MM.1S (cell line): ENCODE measurements around the gene PTGDS.

ENCODE experiments used
- DNase-seq: peaks from one replicate; pipeline ENCODE4 v3.0.0-alpha.2; 2015
- H2AFZ ChIP-seq: fragments of 300-600 bp; sonication (generic); 2 replicates; pipeline ENCODE4 v1.6.0; 2016; ENCODE audit warnings: antibody characterized with exemption, low read length
- H3F3A ChIP-seq: fragments of 300-600 bp; sonication (generic); 2 replicates; pipeline ENCODE4 v1.6.1; 2016; ENCODE audit warnings: mild to moderate bottlenecking, antibody characterized with exemption, low read length, moderate library complexity, mixed read lengths; ENCODE audit not compliant: insufficient read depth
- H3K27ac ChIP-seq: fragments of 300-600 bp; sonication (generic); 2 replicates; pipeline ENCODE4 v1.5.1; 2016; ENCODE audit warnings: mild to moderate bottlenecking, low read length
- H3K27me3 ChIP-seq: fragments of 300-600 bp; sonication (generic); replicated peaks from 2 replicates; pipeline ENCODE4 v1.6.0; 2016; ENCODE audit warnings: low read length; ENCODE audit not compliant: insufficient read depth
- H3K36me3 ChIP-seq: fragments of 300-600 bp; sonication (generic); replicated peaks from 2 replicates; pipeline ENCODE4 v1.6.1; 2016; ENCODE audit warnings: mild to moderate bottlenecking, low read length, mixed read lengths; ENCODE audit not compliant: insufficient read depth
- H3K4me1 ChIP-seq: fragments of 300-600 bp; sonication (generic); 2 replicates; pipeline ENCODE4 v1.6.1; 2016; ENCODE audit warnings: low read length, mixed read lengths
- H3K4me2 ChIP-seq: fragments of 300-600 bp; sonication (generic); 2 replicates; pipeline ENCODE4 v1.6.0; 2016; ENCODE audit warnings: low read depth, low read length
- H3K4me3 ChIP-seq: fragments of 300-600 bp; sonication (generic); 2 replicates; pipeline ENCODE4 v1.5.1; 2016; ENCODE audit warnings: low read length, mixed read lengths
- H3K79me2 ChIP-seq: fragments of 300-600 bp; sonication (generic); 2 replicates; pipeline ENCODE4 v1.6.1; 2016; ENCODE audit warnings: mixed run types, low read length, mixed read lengths
- H3K9ac ChIP-seq: fragments of 300-600 bp; sonication (generic); 2 replicates; pipeline ENCODE4 v1.6.1; 2016; ENCODE audit warnings: low read length, mixed read lengths
- H3K9me2 ChIP-seq: fragments of 300-600 bp; sonication (generic); replicated peaks from 2 replicates; pipeline ENCODE4 v1.6.1; 2016; ENCODE audit warnings: mild to moderate bottlenecking, low read length, mixed read lengths; ENCODE audit not compliant: insufficient read depth
- H3K9me3 ChIP-seq: fragments of 300-600 bp; sonication (generic); replicated peaks from 2 replicates; pipeline ENCODE4 v1.6.1; 2016; ENCODE audit warnings: mild to moderate bottlenecking, low read length, mixed read lengths; ENCODE audit not compliant: insufficient read depth
- H4K20me1 ChIP-seq: fragments of 300-600 bp; sonication (generic); 2 replicates; pipeline ENCODE4 v1.6.1; 2016; ENCODE audit warnings: mild to moderate bottlenecking, low read length, moderate library complexity, mixed read lengths; ENCODE audit not compliant: insufficient read depth
- CTCF ChIP-seq: fragments of 300-600 bp; sonication (generic); IDR thresholded peaks from 2 replicates; pipeline ENCODE4 v1.5.1; 2016; ENCODE audit warnings: antibody characterized with exemption, low read length, mixed read lengths
- EZH2 ChIP-seq: fragments of 300-600 bp; sonication (generic); optimal IDR thresholded peaks from 2 replicates; pipeline ENCODE3; 2017; ENCODE audit warnings: low read depth, mild to moderate bottlenecking, antibody characterized with exemption, low read length, mixed read lengths
- EZH2phosphoT487 ChIP-seq: fragments of 300-600 bp; sonication (generic); IDR thresholded peaks from 2 replicates; pipeline ENCODE4 v1.6.1; 2018; ENCODE audit warnings: antibody characterized with exemption, low read length

The PTGDS gene

GRCh38 chr9:136984464-136985026, 7.2 kb downstream of the PTGDS start:
- DNase-seq = no peak
- H3K36me3 ChIP-seq = no peaks in the 10 kb centered on the region
- H3K4me1 ChIP-seq = no peaks in the 10 kb centered on the region
- no peaks in the 10 kb centered on the region for H3K9me3 ChIP-seq
- no peak for TF ChIP-seq CTCF
- TF ChIP-seq EZH2phosphoT487 = no peak
- TF ChIP-seq EZH2 = no peak
- no peaks in the 10 kb centered on the region for H3K79me2 ChIP-seq
- H3K27me3 ChIP-seq = peaks cover 92% of the 10 kb centered on the region
- no peaks in the 10 kb centered on the region for H3F3A ChIP-seq
- H3K9ac ChIP-seq = no peak overlapping the region
- no peak overlapping the region for H3K27ac ChIP-seq
- H4K20me1 ChIP-seq = no peaks in the 10 kb centered on the region
- no peak overlapping the region for H3K4me3 ChIP-seq
- no peaks in the 10 kb centered on the region for H3K9me2 ChIP-seq
- H3K4me2 ChIP-seq = no peak overlapping the region
- no peak overlapping the region for H2AFZ ChIP-seq

GRCh38 chr9:136985027-136985602, 7.8 kb downstream of the PTGDS start:
- H3K27me3 ChIP-seq = peaks cover 92% of the 10 kb centered on the region
- no peak overlapping the region for H3K27ac ChIP-seq
- no peaks in the 10 kb centered on the region for H3K36me3 ChIP-seq
- no peak for DNase-seq
- H4K20me1 ChIP-seq = no peaks in the 10 kb centered on the region
- no peaks in the 10 kb centered on the region for H3K9me3 ChIP-seq
- no peaks in the 10 kb centered on the region for H3K4me1 ChIP-seq
- H3K79me2 ChIP-seq = no peaks in the 10 kb centered on the region
- no peaks in the 10 kb centered on the region for H3F3A ChIP-seq
- no peaks in the 10 kb centered on the region for H3K9me2 ChIP-seq
- no peak overlapping the region for H3K4me2 ChIP-seq
- no peak overlapping the region for H2AFZ ChIP-seq
- TF ChIP-seq EZH2phosphoT487 (no peak), EZH2 (peak; percentile 38)
- H3K4me3 ChIP-seq = no peak overlapping the region
- H3K9ac ChIP-seq = no peak overlapping the region

GRCh38 chr9:136985853-136986252, 8.5 kb downstream of the PTGDS start:
- no peaks in the 10 kb centered on the region for H3K9me3 ChIP-seq
- H3K27ac ChIP-seq = no peak overlapping the region
- H3K36me3 ChIP-seq = no peaks in the 10 kb centered on the region
- H3F3A ChIP-seq = no peaks in the 10 kb centered on the region
- DNase-seq = no peak
- H3K4me1 ChIP-seq = no peaks in the 10 kb centered on the region
- H3K4me2 ChIP-seq = no peak overlapping the region
- H3K9me2 ChIP-seq = no peaks in the 10 kb centered on the region
- no peak overlapping the region for H3K4me3 ChIP-seq
- TF ChIP-seq EZH2phosphoT487 (no peak), CTCF (no peak), EZH2 (no peak)
- no peak overlapping the region for H2AFZ ChIP-seq
- no peak overlapping the region for H3K9ac ChIP-seq
- H3K79me2 ChIP-seq = no peaks in the 10 kb centered on the region
- peaks cover 92% of the 10 kb centered on the region for H3K27me3 ChIP-seq
- no peaks in the 10 kb centered on the region for H4K20me1 ChIP-seq

- H3K9me2 ChIP-seq = no peaks in the 10 kb centered on the region
- H3K4me1 ChIP-seq = no peaks in the 10 kb centered on the region
- no peaks in the 10 kb centered on the region for H4K20me1 ChIP-seq
- H3K9me3 ChIP-seq = no peaks in the 10 kb centered on the region
- H3K27me3 ChIP-seq = peaks cover 70% of the 10 kb centered on the region
- no peak overlapping the region for H3K27ac ChIP-seq
- H3K79me2 ChIP-seq = no peaks in the 10 kb centered on the region
- DNase-seq = no peak
- no peaks in the 10 kb centered on the region for H3K36me3 ChIP-seq
- H3F3A ChIP-seq = no peaks in the 10 kb centered on the region; the same call in 1 of the 2 replicates
- no peak overlapping the region for H2AFZ ChIP-seq
- TF ChIP-seq EZH2 (no peak), EZH2phosphoT487 (no peak), CTCF (no peak)
- no peak overlapping the region for H3K9ac ChIP-seq
- no peak overlapping the region for H3K4me3 ChIP-seq
- no peak overlapping the region for H3K4me2 ChIP-seq
Measured at GRCh38 chr9:136988872-136989271, 11.6 kb downstream of the PTGDS start.
